Ovary (tissue), 9 donors: ENCODE measurements around the gene CLECL1. TPM values are rescaled to one million over a fixed set of nuclear protein-coding genes. Genes with fewer than 3 reads are reported as not detected.

Experiments
- DNase-seq, 5 donors: peaks; one replicate each; pipeline ENCODE4 v3.0.0-alpha.2; 2019 to 2020
- H3K27ac ChIP-seq, 2 donors: fragments of 200-600 bp; one replicate each; pipeline versions ENCODE4 v1.5.1 to v1.8.0; 2019 to 2022
- H3K27me3 ChIP-seq: fragments of 200-600 bp; one replicate; pipeline ENCODE4 v1.8.0; 2022
- H3K36me3 ChIP-seq: fragments of 200-600 bp; sonication (generic); one replicate; pipeline ENCODE4 v1.5.1; 2019
- H3K4me1 ChIP-seq: one replicate; pipeline ENCODE4 v1.8.1; 2013; ENCODE audit warnings: mild to moderate bottlenecking, moderate library complexity; ENCODE audit not compliant: insufficient read depth
- H3K4me3 ChIP-seq: fragments of 200-600 bp; sonication (generic); one replicate; pipeline ENCODE4 v1.5.1; 2017
- H3K9me3 ChIP-seq, 2 donors: fragments of 200-600 bp in 1 of 2; sonication (generic) in 1 of 2; one replicate each; pipeline versions ENCODE4 v1.5.1 to v1.8.1; 2013 to 2019; ENCODE audit warnings: mild to moderate bottlenecking in 1 of 2, moderate library complexity in 1 of 2
- CTCF ChIP-seq, 3 donors: fragments of 450-650 bp in 2 of 3; fragments of 200-600 bp in 1 of 3; IDR thresholded peaks; one replicate each; pipeline versions ENCODE4 v1.5.1 to v1.8.0; 2016 to 2022; ENCODE audit warnings: antibody characterized with exemption in 3 of 3, mild to moderate bottlenecking in 1 of 3
- EP300 ChIP-seq: sonication (generic); formaldehyde crosslinking; IDR thresholded peaks from one replicate; pipeline ENCODE4 v1.6.1; 2017; ENCODE audit warnings: antibody characterized with exemption
- POLR2A ChIP-seq: fragments of 450-650 bp; IDR thresholded peaks from one replicate; pipeline ENCODE4 v1.6.1; 2017; ENCODE audit warnings: antibody characterized with exemption, mild to moderate bottlenecking, moderate library complexity
- WGBS, 3 donors: extraction: QIAGEN DNeasy Blood & Tissue Kit in 1 of 3; methylation state at CpG; one replicate each; pipeline versions ENCODE4 v1.1.5 to v1.1.7; 2013 to 2017; 5-methylcytosine and 5-hydroxymethylcytosine counted together
- intact Hi-C, 4 donors: fragments of 100-400 bp; cut with DNase I; formaldehyde crosslinking; loops; one replicate each; pipeline versions ENCODE4 v1.11.0 to v1.15.1; 2022 to 2023
- polyA plus RNA-seq, 2 donors: library from polyadenylated mRNA; stranded (reverse); fragments of 200-250 nt in 1 of 2; fragments of 350-450 nt in 1 of 2; fragmentation: Illumina TruSeq in 1 of 2; extraction: RNeasy Lipid Tissue Mini Kit (QIAGEN cat#74804) in 1 of 2; gene quantifications; one replicate each; pipeline ENCODE4 v1.2.3, GENCODE V29; 2013 to 2014
- total RNA-seq, 7 donors: library from RNA; depleted of rRNA in 2 of 7; stranded (reverse); fragments of >200 nt in 2 of 7; fragmentation: NEBNext Ultra II Directional in 3 of 7; extraction: Animal tissue kit (Norgen Biotek cat#: 25700) in 3 of 7; gene quantifications; one replicate each; pipeline versions ENCODE4 v1.1.0 to v1.2.4, GENCODE V29; 2016 to 2023
- donor health status: DM: no; HTN: no; CAD: no; lungs with moderate emphysema.
- donor health status: DM: no; HTN: no; CAD: no.
- donor health status: Bipolar disorder and iron deficiency.
- donor health status: DM: yes; HTN: yes; CAD: no.
- donor health status: DM: no; HTN: no; CAD: no.
- donor health status: DM: yes; HTN: yes; CAD: no.

The CLECL1 gene
- total and polyA plus RNA-seq, 9 donors: 0.53 to 0.73 (median 0.59) TPM; not detected in 5

- Histone ChIP-seq H3K4me3 (no peak overlapping the region), H3K27ac (no peak overlapping the region), H3K9me3 (no peaks in the 10 kb centered on the region), H3K36me3 (no peaks in the 10 kb centered on the region), H3K4me1 (no peaks in the 10 kb centered on the region), H3K27me3 (no peaks in the 10 kb centered on the region)
- 96 to 100% (median 99%) methylated on average over 2 of the region's 2 CpGs for WGBS, 3 donors
- TF ChIP-seq EP300: no peak
- no peak for TF ChIP-seq CTCF (IDR thresholded peaks at IDR 0.05)
- TF ChIP-seq POLR2A: no peak
- intact Hi-C loops: no loop called here
- DNase-seq: no peak
Measured at GRCh38 chr12:9674226-9674590, 58.7 kb downstream of the CLECL1 start.

GRCh38 chr12:9673404-9674225, 59.3 kb downstream of the CLECL1 start:
- H3K4me1 ChIP-seq: no peaks in the 10 kb centered on the region
- intact Hi-C loops: no loop called here
- H3K4me3 ChIP-seq: no peak overlapping the region
- no peaks in the 10 kb centered on the region for H3K27me3 ChIP-seq
- no peak for TF ChIP-seq POLR2A
- no peak for TF ChIP-seq CTCF (IDR thresholded peaks at IDR 0.05)
- TF ChIP-seq EP300: no peak
- DNase-seq: peak; percentile 29 to 55 (median 46)
- WGBS, 3 donors: 75 to 77% (median 76%) methylated on average over 6 of the region's 6 CpGs
- no peaks in the 10 kb centered on the region for H3K9me3 ChIP-seq
- H3K27ac ChIP-seq: no peak overlapping the region
- H3K36me3 ChIP-seq: no peaks in the 10 kb centered on the region

Other genes starting within 250 kb of the CLECL1 start
- under 1 TPM in 5 of 7 donors, not detected in 2; 0.15 to 0.69 (median 0.36) TPM for gene KLRB1, start 125.2 kb downstream of the CLECL1 start, total RNA-seq
- gene KLRB1, start 125.2 kb downstream of the CLECL1 start, polyA plus RNA-seq: 1 to 10 TPM in 1 of 2 donors, under 1 TPM in 1; 0.58 to 2.8 TPM
- 10 to 100 TPM in 5 of 7 donors, 1 to 10 TPM in 2; 6.8 to 16.1 (median 11.5) TPM for gene CLEC2D, start 63.4 kb downstream of the CLECL1 start, total RNA-seq
- 1 to 10 TPM; 2.4 to 8.1 TPM for gene CLEC2D, start 63.4 kb downstream of the CLECL1 start, polyA plus RNA-seq
- 1 to 10 TPM in 6 of 7 donors, under 1 TPM in 1; 0.63 to 7.8 (median 2.3) TPM for gene CD69, start 27.8 kb upstream of the CLECL1 start, total RNA-seq
- gene CD69, start 27.8 kb upstream of the CLECL1 start, polyA plus RNA-seq: 1 to 10 TPM; 2.1 to 6.6 TPM
- gene KLRF1, start 94.4 kb upstream of the CLECL1 start, total RNA-seq: under 1 TPM in 2 of 7 donors, not detected in 5; 0.28 to 0.50 TPM
- gene KLRF1, start 94.4 kb upstream of the CLECL1 start, polyA plus RNA-seq: 1 to 10 TPM in 1 of 2 donors, under 1 TPM in 1; 0.17 to 1.1 TPM
- gene CLEC2B, start 136.3 kb upstream of the CLECL1 start, total RNA-seq: 10 to 100 TPM; 16.4 to 60.4 (median 26.0) TPM
- 10 to 100 TPM; 27.1 to 31.6 TPM for gene CLEC2B, start 136.3 kb upstream of the CLECL1 start, polyA plus RNA-seq
- not detected for gene KLRF2, start 148.4 kb upstream of the CLECL1 start, total RNA-seq
- not detected for gene KLRF2, start 148.4 kb upstream of the CLECL1 start, polyA plus RNA-seq
- gene CLEC2A, start 199.3 kb upstream of the CLECL1 start, total RNA-seq: not detected
- gene CLEC2A, start 199.3 kb upstream of the CLECL1 start, polyA plus RNA-seq: not detected
- 1 to 10 TPM in 1 of 7 donors, under 1 TPM in 2, not detected in 4; 0.46 to 1.8 (median 1.00) TPM for gene CLEC12A, start 238.3 kb upstream of the CLECL1 start, total RNA-seq
- gene CLEC12A, start 238.3 kb upstream of the CLECL1 start, polyA plus RNA-seq: under 1 TPM; 0.63 to 0.97 TPM